GM21526 (cell line): ENCODE measurements around the gene C19orf12.

Experiments used
- ATAC-seq: cut with Tn5 transposase; IDR thresholded peaks from one replicate; pipeline ENCODE4 v1.9.1; 2021; ENCODE audit warnings: moderate library complexity; ENCODE audit not compliant: unreplicated experiment, low FRiP score

The C19orf12 gene

GRCh38 chr19:29699861-29700260 is 15.2 kb downstream of the C19orf12 start:
- ATAC-seq, result no peak

GRCh38 chr19:29697523-29698261 is 17.4 kb downstream of the C19orf12 start:
- ATAC-seq, result no peak

GRCh38 chr19:29696565-29696846 is 18.6 kb downstream of the C19orf12 start:
- ATAC-seq, result no peak

DNA sequence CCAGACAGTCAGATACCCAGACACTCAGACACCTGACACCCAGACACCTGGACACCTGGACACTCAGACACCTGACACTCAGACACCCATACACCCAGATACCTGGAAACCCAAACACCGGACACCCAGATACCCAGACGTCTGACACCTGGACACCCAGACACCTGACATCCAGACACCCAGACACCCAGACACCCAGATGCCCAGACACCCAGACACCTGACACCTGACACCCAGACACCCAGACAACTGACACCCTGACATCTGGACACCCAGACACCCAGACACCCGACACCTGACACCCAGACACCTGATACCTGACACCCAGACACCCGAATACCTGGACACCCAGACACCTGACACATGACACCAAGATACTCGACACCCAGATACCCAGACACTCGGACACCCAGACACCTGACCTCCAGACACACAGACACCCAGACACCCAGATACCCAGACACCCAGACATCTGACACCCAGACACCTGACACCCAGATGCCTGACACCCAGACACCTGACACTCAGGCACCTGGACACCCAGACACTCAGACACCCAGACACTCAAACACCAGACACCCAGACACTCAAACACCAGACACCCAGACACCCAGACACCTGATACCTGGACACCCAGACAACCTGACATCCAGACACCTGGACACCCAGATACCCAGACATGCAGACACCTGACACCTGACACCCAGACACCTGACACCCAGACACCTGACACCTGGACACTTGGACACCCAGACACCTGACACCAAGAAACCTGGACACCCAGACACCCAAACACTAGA is 19.1 kb downstream of the C19orf12 start:
- no peak for ATAC-seq

DNA sequence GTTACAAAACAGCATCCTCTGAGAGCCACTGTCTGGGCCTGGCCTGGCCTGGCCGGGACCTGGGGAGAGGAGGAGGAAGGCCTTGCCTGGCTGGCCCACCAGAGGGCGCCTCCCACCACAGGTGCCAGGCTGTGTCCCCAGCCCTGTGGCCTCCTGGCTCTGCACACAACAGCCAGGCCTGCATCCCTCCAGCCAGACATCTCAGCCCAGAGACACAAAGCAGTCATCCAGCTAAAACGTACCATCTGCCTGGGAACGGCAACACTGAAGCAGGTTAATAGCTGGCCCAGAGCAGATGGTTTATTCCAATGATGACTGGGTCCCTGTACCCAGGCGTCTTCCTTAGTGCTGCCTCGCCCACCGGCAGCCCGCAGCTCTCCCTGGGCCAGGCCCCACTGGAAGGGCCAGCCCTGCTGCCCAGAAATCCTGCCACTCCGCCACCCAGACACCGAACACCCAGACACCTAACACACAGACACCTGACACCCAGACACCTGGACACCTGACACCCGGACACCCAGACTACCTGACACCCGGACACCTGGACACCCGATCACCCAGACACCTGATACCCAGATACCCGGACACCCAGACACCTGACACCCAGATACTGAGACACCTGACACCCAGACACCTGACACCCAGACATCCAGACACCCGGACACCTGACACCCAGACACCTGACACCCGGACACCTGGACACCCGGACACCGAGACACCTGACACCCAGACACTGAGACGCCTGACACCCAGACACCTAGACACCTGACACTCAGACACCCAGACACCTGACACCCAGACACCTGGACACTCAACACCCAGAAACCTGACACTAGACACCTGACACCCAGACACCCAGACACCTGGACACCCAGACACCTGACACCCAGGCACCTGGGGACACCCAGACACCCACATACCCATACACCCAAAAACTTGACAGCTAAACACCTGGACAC is 20.1 kb downstream of the C19orf12 start:
- ATAC-seq, result peak; percentile 70

- no peak for ATAC-seq
These were observed 20.9 kb downstream of the C19orf12 start for GRCh38 chr19:29694161-29694560.

DNA sequence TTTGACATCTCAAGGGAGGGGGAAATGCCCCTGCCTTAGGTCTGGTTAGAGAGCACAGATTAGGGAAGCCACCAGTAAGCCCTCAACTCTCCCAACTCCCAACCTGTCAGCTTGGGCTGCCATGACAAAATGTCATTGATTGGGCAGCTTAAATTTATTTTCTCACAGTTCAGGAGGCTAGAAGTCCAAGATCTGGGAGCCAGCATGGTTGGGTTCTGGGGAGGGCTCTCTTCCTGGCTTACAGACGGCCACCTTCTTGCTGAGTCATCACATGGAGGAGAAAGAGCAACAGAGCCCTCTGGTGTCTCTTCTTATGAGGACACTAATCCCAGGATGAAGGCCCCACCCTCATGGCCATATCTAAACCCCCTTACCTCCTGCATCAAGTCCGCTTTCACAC is 24.2 kb downstream of the C19orf12 start:
- ATAC-seq, result no peak

DNA sequence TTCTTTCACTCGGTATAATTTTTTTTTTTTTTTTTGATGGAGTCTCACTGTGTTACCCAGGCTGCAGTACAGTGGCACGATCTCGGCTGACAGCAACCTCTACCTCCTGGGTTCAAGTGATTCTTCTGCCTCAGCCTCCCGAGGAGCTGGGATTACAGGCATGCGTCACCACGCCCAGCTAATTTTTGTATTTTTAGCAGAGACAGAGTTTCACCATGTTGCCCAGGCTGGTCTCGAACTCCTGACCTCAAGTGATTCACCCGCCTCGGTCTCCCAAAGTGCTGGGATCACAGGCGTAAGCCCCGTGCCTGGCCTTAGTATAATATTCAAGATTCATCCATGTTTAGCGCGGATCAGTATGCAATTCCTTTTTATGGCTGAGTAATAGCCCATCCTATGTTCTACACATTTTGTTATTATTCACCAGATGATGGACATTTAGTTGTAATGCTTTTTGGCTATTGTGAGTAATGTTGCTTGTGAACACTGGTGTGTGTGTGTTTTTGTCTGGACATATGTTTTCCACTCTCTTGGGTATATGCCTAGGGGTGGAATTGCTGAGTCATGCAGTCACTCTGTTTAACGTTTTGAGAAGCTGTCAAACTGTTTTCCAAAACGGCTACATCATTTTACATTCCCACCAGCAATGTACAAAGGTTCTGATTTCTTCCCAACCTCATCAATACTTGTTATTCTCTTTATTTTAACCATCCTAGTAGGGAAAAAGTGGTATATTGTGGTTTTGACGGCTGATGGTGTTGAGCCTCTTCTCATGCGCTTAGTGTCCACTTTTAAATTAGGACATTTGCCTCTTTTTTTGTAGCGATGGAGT is 26.9 kb downstream of the C19orf12 start:
- no peak for ATAC-seq

- no peak for ATAC-seq
These were observed 27.7 kb downstream of the C19orf12 start for GRCh38 chr19:29687244-29687896.

GRCh38 chr19:29686285-29686805 is 28.7 kb downstream of the C19orf12 start:
- no peak for ATAC-seq

DNA sequence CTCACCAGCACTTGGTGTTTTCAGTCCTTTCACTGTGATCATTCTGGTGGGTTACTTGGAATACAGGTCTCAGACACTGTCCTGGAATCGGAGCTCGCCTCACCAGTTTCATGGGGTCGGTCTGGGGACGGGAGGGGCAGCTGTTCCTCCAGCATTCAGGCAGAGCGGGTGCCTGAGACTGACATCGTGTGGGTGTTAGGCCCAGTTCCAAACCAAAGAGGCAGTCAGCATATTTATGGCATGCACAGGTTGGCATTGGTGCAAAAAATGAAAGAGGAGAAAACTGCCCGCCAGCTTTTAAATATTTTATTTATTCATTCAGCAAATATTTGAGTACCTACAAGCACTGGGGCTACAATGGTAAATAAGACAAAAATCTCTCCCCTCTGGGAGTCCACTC is 29.7 kb downstream of the C19orf12 start:
- no peak for ATAC-seq

GRCh38 chr19:29683009-29683408 is 32.1 kb downstream of the C19orf12 start:
- ATAC-seq, result no peak

DNA sequence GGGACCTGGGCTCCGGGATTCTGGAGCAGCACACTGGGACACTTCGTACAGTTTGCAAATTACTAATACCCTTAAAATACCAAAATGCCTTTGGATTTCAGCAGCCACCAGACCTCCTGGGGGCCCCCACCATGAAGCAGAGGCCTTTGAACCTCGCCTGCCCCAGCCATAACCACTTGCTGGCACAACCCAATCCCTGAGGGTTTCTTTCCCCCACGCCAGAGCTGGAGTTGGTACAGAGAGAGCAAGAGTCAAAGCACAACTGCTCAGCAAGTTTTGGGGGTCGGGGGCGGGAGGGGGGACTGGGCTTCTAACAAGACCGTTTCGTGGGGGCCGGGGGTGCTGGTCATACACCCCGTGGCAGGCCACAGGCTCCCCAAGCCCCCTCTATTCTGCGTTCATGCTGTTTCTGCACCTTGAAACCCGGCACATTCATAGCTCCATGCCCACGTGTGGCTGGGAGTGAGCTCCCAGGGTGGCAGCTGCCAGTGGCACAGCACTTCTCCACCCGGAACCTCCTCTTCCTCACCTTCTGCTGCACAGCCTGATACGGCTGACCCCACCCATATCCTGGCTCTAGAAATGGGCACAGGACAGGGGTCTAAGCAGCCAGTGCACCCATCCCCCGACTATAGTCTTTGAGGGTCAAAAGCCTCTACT is 32.7 kb downstream of the C19orf12 start:
- no peak for ATAC-seq

GRCh38 chr19:29681422-29682235 is 33.4 kb downstream of the C19orf12 start:
- ATAC-seq, result no peak

DNA sequence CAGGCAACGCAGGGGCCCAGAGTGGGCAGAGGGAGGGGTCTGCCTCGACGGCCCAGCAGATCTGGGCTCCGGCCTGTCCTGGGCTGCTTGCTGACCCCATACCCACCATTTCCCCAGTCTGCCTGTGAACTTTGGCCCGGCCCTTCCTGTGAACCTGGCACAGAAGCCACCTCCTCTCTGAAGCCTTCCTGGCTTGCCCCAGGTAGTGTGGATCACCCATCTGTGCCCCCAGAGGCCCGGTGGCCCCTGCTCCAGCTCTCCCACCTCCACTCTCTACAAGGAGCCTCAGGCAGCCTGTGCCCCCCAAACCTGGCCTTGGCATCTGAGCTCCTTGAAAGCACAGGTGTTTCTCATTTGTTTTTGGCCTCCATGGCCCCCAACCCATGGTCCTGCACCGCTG is 34.1 kb downstream of the C19orf12 start:
- ATAC-seq, result no peak

DNA sequence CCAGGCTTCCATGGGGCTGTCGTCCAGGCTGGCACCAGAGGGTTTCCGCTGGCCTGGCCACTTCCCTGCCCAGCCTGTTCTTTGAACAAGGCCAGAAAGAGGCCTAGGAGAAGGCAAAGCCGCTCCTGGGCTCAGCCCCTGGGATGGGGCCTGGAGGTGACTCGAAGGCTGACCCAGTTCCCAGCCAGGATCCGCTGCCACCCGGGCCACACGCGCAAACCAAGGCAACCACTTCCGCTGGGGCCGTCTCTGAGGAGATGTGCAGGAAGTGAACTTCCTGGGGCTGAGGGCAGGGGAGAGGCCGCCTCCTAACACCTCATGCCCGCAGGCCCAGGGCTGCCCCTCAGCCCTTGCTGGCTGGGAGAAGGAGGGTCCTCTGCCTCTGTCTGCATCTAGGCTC is 34.6 kb downstream of the C19orf12 start:
- ATAC-seq, result no peak

GRCh38 chr19:29679598-29680210 is 35.4 kb downstream of the C19orf12 start:
- ATAC-seq, result no peak
